OCI-LY7 (cell line): ENCODE measurements around the gene HMGB1. TPM values are rescaled to one million over a fixed set of nuclear protein-coding genes. Genes with fewer than 3 reads are reported as not detected.

ENCODE experiments used
- BruUV-seq: library from RNA; stranded (reverse); fragments of 400-500 nt; replicated peaks from 2 replicates; lab custom pipeline; 2021; lab: Mats Ljungman, UMichigan
- CTCF ChIA-PET: fragments of 300-600 bp; sonication (Branson Sonifier 250); formaldehyde crosslinking; loops from one replicate; lab custom pipeline; 2022; ENCODE audit warnings: antibody characterized with exemption; ENCODE audit not compliant: unreplicated experiment; lab: Charles Lee
- POLR2A ChIA-PET: fragments of 300-600 bp; sonication (Branson Sonifier 250); formaldehyde crosslinking; loops from one replicate; lab custom pipeline; 2022; ENCODE audit warnings: antibody characterized with exemption; lab: Charles Lee
- DNase-seq: peaks from one replicate; pipeline ENCODE4 v3.0.0-alpha.2; 2015; ENCODE audit warnings: low spot score
- H2AFZ ChIP-seq: fragments of 200-600 bp; sonication (generic), shearing (Covaris generic); 2 replicates; pipeline ENCODE4 v1.6.1; 2014; ENCODE audit warnings: mild to moderate bottlenecking, antibody characterized with exemption, low read length, moderate library complexity
- H3K27ac ChIP-seq: fragments of 200-600 bp; sonication (generic); 2 replicates; pipeline ENCODE4 v1.5.1; 2014; ENCODE audit warnings: mixed run types, low read depth, mild to moderate bottlenecking, moderate library complexity, low read length, inconsistent platforms; ENCODE audit not compliant: poor library complexity, severe bottlenecking
- H3K36me3 ChIP-seq: fragments of 200-600 bp; sonication (generic); 2 replicates; pipeline ENCODE4 v1.6.1; 2014; ENCODE audit warnings: mild to moderate bottlenecking, antibody characterized with exemption, low read length, moderate library complexity, mixed read lengths; ENCODE audit not compliant: insufficient read depth
- H3K4me1 ChIP-seq: fragments of 200-600 bp; sonication (generic); 2 replicates; pipeline ENCODE4 v1.5.1; 2014; ENCODE audit warnings: mild to moderate bottlenecking, low read length; ENCODE audit not compliant: insufficient read depth, poor library complexity, severe bottlenecking
- H3K4me2 ChIP-seq: fragments of 200-600 bp; sonication (generic); 2 replicates; pipeline ENCODE4 v1.6.1; 2014; ENCODE audit warnings: mild to moderate bottlenecking, low read length
- H3K4me3 ChIP-seq: fragments of 200-600 bp; sonication (generic); 2 replicates; pipeline ENCODE4 v1.5.1; 2014; ENCODE audit warnings: mild to moderate bottlenecking, low read depth, low read length; ENCODE audit not compliant: poor library complexity, severe bottlenecking
- H3K79me2 ChIP-seq: fragments of 200-600 bp; sonication (generic); 2 replicates; pipeline ENCODE4 v1.6.1; 2016; ENCODE audit warnings: low read depth, mild to moderate bottlenecking, low read length, moderate library complexity, mixed read lengths; ENCODE audit not compliant: insufficient read depth
- H3K9me2 ChIP-seq: fragments of 200-600 bp; sonication (generic); 2 replicates; pipeline ENCODE4 v1.6.1; 2016; ENCODE audit warnings: mild to moderate bottlenecking, low read length, mixed read lengths; ENCODE audit not compliant: insufficient read depth
- H3K9me3 ChIP-seq: fragments of 200-600 bp; sonication (generic); 2 replicates; pipeline ENCODE4 v1.6.1; 2014; ENCODE audit warnings: mild to moderate bottlenecking, mixed run types, low read length, mixed read lengths
- H4K20me1 ChIP-seq: fragments of 200-600 bp; sonication (generic); 2 replicates; pipeline ENCODE4 v1.6.1; 2014; ENCODE audit warnings: mild to moderate bottlenecking, antibody characterized with exemption, low read length, moderate library complexity, mixed read lengths; ENCODE audit not compliant: insufficient read depth
- EZH2phosphoT487 ChIP-seq: fragments of 200-600 bp; sonication (generic); IDR thresholded peaks from 2 replicates; pipeline ENCODE4 v1.6.1; 2018; ENCODE audit warnings: low read depth, borderline replicate concordance, mild to moderate bottlenecking, mixed run types, antibody characterized with exemption, low read length, moderate library complexity, mixed read lengths
- intact Hi-C: fragments of 100-400 bp; cut with micrococcal nuclease; formaldehyde crosslinking; loops from one replicate; pipeline ENCODE4 v1.10.0; 2022; ENCODE audit not compliant: unreplicated experiment
- total RNA-seq, 2 experiments: library from RNA; depleted of rRNA in 1 of 2; stranded (reverse); fragments of >200 nt in 1 of 2; shearing (Covaris generic) in 1 of 2; gene quantifications; 2 replicates each; pipeline ENCODE4 v1.2.3, GENCODE V29; 2014 to 2022
- TF ChIP-seq, protein P1 (sequence below): fragments of 200-600 bp; sonication (generic); conservative IDR thresholded peaks from 2 replicates; pipeline ENCODE4 v1.5.1; 2014; ENCODE audit warnings: mild to moderate bottlenecking, antibody characterized with exemption, low read length, moderate library complexity, mixed read lengths

HMGB1 gene
- total RNA-seq, 2 experiments from 2014 or later: 1,114 to 1,288 TPM

DNA sequence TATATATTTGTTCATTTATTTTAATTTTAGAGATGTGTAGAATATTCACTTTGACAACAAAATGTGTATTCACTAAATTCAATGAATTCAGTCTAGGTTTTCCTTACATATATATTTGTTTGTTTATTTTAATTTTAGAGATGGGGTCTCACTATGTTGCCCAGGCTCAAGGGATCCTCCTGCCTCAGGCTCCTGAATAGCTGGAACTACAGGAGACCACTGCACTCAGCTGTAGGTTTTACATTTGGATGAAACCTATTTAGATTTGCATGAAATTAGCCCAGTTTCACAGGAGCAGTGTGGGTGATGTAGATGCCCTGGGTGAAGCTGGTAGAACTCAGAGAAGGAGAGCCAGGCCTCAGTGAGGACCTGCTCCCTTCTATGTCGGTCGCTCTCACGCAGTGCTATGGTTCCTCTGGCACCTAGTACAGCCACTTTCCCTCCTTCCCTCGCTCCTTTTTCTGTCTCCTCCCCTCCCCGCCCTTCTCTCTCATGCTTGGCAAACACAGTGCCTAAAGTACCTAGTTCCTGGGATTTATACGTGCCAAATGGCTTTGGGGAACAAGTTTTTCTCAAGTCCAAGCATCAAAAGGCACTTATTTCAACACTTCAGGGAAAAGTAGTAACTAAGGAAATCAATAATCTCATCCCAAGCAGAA, 14.7 kb upstream of the HMGB1 start:
- no peak overlapping the region for H3K4me3 ChIP-seq
- H3K9me2 ChIP-seq: no peaks in the 10 kb centered on the region
- no TSS peak for BruUV-seq
- no peak for DNase-seq
- no peak for TF ChIP-seq EZH2phosphoT487
- TF ChIP-seq, protein P1, sequence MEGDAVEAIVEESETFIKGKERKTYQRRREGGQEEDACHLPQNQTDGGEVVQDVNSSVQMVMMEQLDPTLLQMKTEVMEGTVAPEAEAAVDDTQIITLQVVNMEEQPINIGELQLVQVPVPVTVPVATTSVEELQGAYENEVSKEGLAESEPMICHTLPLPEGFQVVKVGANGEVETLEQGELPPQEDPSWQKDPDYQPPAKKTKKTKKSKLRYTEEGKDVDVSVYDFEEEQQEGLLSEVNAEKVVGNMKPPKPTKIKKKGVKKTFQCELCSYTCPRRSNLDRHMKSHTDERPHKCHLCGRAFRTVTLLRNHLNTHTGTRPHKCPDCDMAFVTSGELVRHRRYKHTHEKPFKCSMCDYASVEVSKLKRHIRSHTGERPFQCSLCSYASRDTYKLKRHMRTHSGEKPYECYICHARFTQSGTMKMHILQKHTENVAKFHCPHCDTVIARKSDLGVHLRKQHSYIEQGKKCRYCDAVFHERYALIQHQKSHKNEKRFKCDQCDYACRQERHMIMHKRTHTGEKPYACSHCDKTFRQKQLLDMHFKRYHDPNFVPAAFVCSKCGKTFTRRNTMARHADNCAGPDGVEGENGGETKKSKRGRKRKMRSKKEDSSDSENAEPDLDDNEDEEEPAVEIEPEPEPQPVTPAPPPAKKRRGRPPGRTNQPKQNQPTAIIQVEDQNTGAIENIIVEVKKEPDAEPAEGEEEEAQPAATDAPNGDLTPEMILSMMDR: no peak
- no peaks in the 10 kb centered on the region for H3K79me2 ChIP-seq
- CTCF ChIA-PET: no interaction called here
- POLR2A ChIA-PET: interaction anchor here (1.2 to 1.4 kb wide), 2 partner anchors 9 to 358 kb away, joined by 3 to 5 read pairs; no protein-coding TSS in a partner anchor
- H3K36me3 ChIP-seq: no peaks in the 10 kb centered on the region
- no peak overlapping the region for H3K27ac ChIP-seq
- no peak overlapping the region for H3K4me2 ChIP-seq
- no peaks in the 10 kb centered on the region for H4K20me1 ChIP-seq
- intact Hi-C loops: no loop called here
- H3K4me1 ChIP-seq: peaks cover 16% of the 10 kb centered on the region
- no peak overlapping the region for H2AFZ ChIP-seq
- H3K9me3 ChIP-seq: no peaks in the 10 kb centered on the region

DNA sequence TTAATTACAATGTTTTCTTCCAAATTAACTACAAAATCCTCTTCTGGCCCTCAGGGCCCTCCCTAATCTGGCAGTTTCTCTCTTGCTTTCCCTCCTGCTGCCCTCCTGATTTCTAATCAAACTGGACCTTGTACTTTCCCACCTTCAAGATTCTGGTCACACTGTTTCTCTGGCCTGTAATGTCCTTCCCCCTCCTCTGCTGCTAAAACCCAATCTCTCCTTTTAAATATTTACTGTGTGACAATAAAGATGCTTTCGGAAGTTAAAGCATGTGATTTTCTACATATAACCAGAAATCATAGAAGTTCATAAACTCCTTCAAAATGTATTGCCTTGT, 14.1 kb upstream of the HMGB1 start:
- Histone ChIP-seq H3K4me2 (no peak overlapping the region), H3K79me2 (no peaks in the 10 kb centered on the region), H3K9me2 (no peaks in the 10 kb centered on the region), H3K4me3 (no peak overlapping the region), H3K4me1 (peaks cover 16% of the 10 kb centered on the region), H3K36me3 (no peaks in the 10 kb centered on the region), H4K20me1 (no peaks in the 10 kb centered on the region), H2AFZ (no peak overlapping the region), H3K27ac (no peak overlapping the region), H3K9me3 (no peaks in the 10 kb centered on the region)
- intact Hi-C loops: no loop called here
- no TSS peak for BruUV-seq
- ChIA-PET POLR2A (interaction anchor here (1.2 to 2.3 kb wide), 3 partner anchors 10 to 357 kb away, joined by 3 to 6 read pairs (median 5); partner anchors contain the start of gene HMGB1), CTCF (interaction anchor here (0.9 kb wide), 1 partner anchor 12 kb away, joined by 5 read pairs; no protein-coding TSS in a partner anchor)
- TF ChIP-seq, protein P1: no peak
- TF ChIP-seq EZH2phosphoT487: no peak
- DNase-seq: no peak
